T-helper 22 cell (primary cell): ENCODE results near the gene TIFAB.
A peak's percentile ranks its signal among the peaks of the same experiment; 100 is the strongest.

Experiments used
- DNase-seq: peaks from one replicate; pipeline ENCODE4 v3.0.0-alpha.2; 2020; ENCODE audit warnings: low read depth

TIFAB gene

GRCh38 chr5:135423146-135423845, 28.9 kb downstream of the TIFAB start:
- DNase-seq, result no peak

GRCh38 chr5:135422419-135422818, 29.7 kb downstream of the TIFAB start:
- no peak for DNase-seq

- no peak for DNase-seq
Observed at GRCh38 chr5:135417083-135417482, 35.1 kb downstream of the TIFAB start.

- no peak for DNase-seq
Observed at GRCh38 chr5:135405082-135405481, 47.1 kb downstream of the TIFAB start.

GRCh38 chr5:135402031-135402430, 50.1 kb downstream of the TIFAB start:
- no peak for DNase-seq

GRCh38 chr5:135400866-135401265, 51.3 kb downstream of the TIFAB start:
- no peak for DNase-seq

- no peak for DNase-seq
Observed at GRCh38 chr5:135399794-135400542, 52.2 kb downstream of the TIFAB start.

- peak; percentile 66 for DNase-seq
Observed at GRCh38 chr5:135398855-135399793, 53.0 kb downstream of the TIFAB start, which contains the start of gene MACROH2A1. MACROH2A1 (minus strand) TSS chr5:135399231; CDS start chr5:135389093, 10,138 bp downstream.

- DNase-seq, result no peak
Observed at GRCh38 chr5:135398160-135398854, 53.8 kb downstream of the TIFAB start.
